ENCODE results near the gene RNF31. TPM values are rescaled to one million over a fixed set of nuclear protein-coding genes. Genes with fewer than 3 reads are reported as not detected.
"Not testable (repeated sequence)": the region's sequence is repeated elsewhere in the genome, so short reads cannot be mapped to it uniquely, and the experiment has no call there.

Gene RNF31
- total RNA-seq, 1 donor from 2014 or later: 20.4 TPM

GRCh38 chr14:24202538-24202937 is 55.2 kb downstream of the RNF31 start:
- not testable (repeated sequence) for DNase-seq

- DNase-seq: not testable (repeated sequence)
These were observed 56.1 kb downstream of the RNF31 start for GRCh38 chr14:24203249-24203886.

- no peak for DNase-seq
These were observed 57.2 kb downstream of the RNF31 start for GRCh38 chr14:24204163-24205146.

GRCh38 chr14:24206260-24207103 is 59.2 kb downstream of the RNF31 start:
- DNase-seq: no peak

GRCh38 chr14:24207104-24207551 is 59.8 kb downstream of the RNF31 start:
- no peak for DNase-seq

- no peak for DNase-seq
These were observed 60.3 kb downstream of the RNF31 start for GRCh38 chr14:24207625-24208024.

Small RNA genes within 50 kb of the gene (small RNA-seq; reads per million reads assigned to genes)
- gene AL136295.4: not detected
- not detected for gene CHMP4A
- not detected for gene IPO4
- gene IRF9: not detected
- not detected for gene RNA5SP383

Other genes with a start within 250 kb of the RNF31 start
- 4.4 TPM for gene DHRS4, start 193.7 kb upstream of the RNF31 start, total RNA-seq
- 1.9 TPM for gene DHRS4L2, start 158.6 kb upstream of the RNF31 start, total RNA-seq
- gene CARMIL3, start 95.5 kb upstream of the RNF31 start, total RNA-seq: 24.2 TPM
- gene CPNE6, start 75.9 kb upstream of the RNF31 start, total RNA-seq: 10.8 TPM
- gene PCK2, start 53.2 kb upstream of the RNF31 start, total RNA-seq: 1.1 TPM
- 60.0 TPM for gene DCAF11, start 32.7 kb upstream of the RNF31 start, total RNA-seq
- gene NRL, start 32.5 kb upstream of the RNF31 start, total RNA-seq: 0.94 TPM
- not detected for gene FITM1, start 16.8 kb upstream of the RNF31 start, total RNA-seq
- 24.5 TPM for gene PSME1, start 11.3 kb upstream of the RNF31 start, total RNA-seq
- gene EMC9, start 5.9 kb upstream of the RNF31 start, total RNA-seq: 9.5 TPM
- 26.0 TPM for gene PSME2, start 888 bp upstream of the RNF31 start, total RNA-seq
- gene IRF9, start 13.8 kb downstream of the RNF31 start, total RNA-seq: 20.7 TPM
- 20.4 TPM for gene REC8, start 24.6 kb downstream of the RNF31 start, total RNA-seq
- gene IPO4, start 41.3 kb downstream of the RNF31 start, total RNA-seq: 11.7 TPM
- gene TM9SF1, start 47.9 kb downstream of the RNF31 start, total RNA-seq: 20.6 TPM
- not detected for gene TSSK4, start 58.2 kb downstream of the RNF31 start, total RNA-seq
- gene CHMP4A, start 66.0 kb downstream of the RNF31 start, total RNA-seq: 41.5 TPM
- 15.6 TPM for gene MDP1, start 68.6 kb downstream of the RNF31 start, total RNA-seq
- 51.3 TPM for gene NEDD8, start 84.9 kb downstream of the RNF31 start, total RNA-seq
- 38.8 TPM for gene GMPR2, start 85.4 kb downstream of the RNF31 start, total RNA-seq
- gene TINF2, start 95.1 kb downstream of the RNF31 start, total RNA-seq: 45.1 TPM
- gene TGM1, start 115.7 kb downstream of the RNF31 start, total RNA-seq: 0.94 TPM
- gene RABGGTA, start 124.1 kb downstream of the RNF31 start, total RNA-seq: 19.5 TPM
- gene DHRS1, start 152.3 kb downstream of the RNF31 start, total RNA-seq: 4.1 TPM
- 23.7 TPM for gene NOP9, start 152.4 kb downstream of the RNF31 start, total RNA-seq
- 3.4 TPM for gene CIDEB, start 160.5 kb downstream of the RNF31 start, total RNA-seq
- 1.4 TPM for gene LTB4R2, start 162.6 kb downstream of the RNF31 start, total RNA-seq
- gene LTB4R, start 164.0 kb downstream of the RNF31 start, total RNA-seq: 1.6 TPM
- 1.4 TPM for gene ADCY4, start 187.6 kb downstream of the RNF31 start, total RNA-seq
- gene RIPK3, start 192.5 kb downstream of the RNF31 start, total RNA-seq: 0.47 TPM
- gene NFATC4, start 220.7 kb downstream of the RNF31 start, total RNA-seq: 5.1 TPM